Testis (tissue), 2 donors: ENCODE measurements around the gene OAF.

ENCODE experiments used
- CTCF ChIP-seq, 3 experiments: fragments of 450-650 bp in 2 of 3; fragments of 200-600 bp in 1 of 3; sonication (generic) in 1 of 3; IDR thresholded peaks; one replicate each; pipeline ENCODE4 v1.5.1; 2016 to 2019; ENCODE audit warnings: antibody characterized with exemption in 3 of 3, mild to moderate bottlenecking in 2 of 3, moderate library complexity in 1 of 3
- POLR2A ChIP-seq: fragments of 450-650 bp; IDR thresholded peaks from one replicate; pipeline ENCODE4 v1.6.1; 2017; ENCODE audit warnings: antibody characterized with exemption, mild to moderate bottlenecking, moderate library complexity

- TF ChIP-seq POLR2A = no peak
- TF ChIP-seq CTCF (IDR thresholded peaks at IDR 0.05) = no peak
Measured at GRCh38 chr11:120223793-120224192, 13.0 kb downstream of the OAF start.
